T-helper 22 cell (primary cell): ENCODE data around the gene SMCR8.
"Not testable (repeated sequence)": the region's sequence is repeated elsewhere in the genome, so short reads cannot be mapped to it uniquely, and the experiment has no call there.

Experiments used
- DNase-seq: peaks from one replicate; pipeline ENCODE4 v3.0.0-alpha.2; 2020; ENCODE audit warnings: low read depth

The SMCR8 gene

DNA sequence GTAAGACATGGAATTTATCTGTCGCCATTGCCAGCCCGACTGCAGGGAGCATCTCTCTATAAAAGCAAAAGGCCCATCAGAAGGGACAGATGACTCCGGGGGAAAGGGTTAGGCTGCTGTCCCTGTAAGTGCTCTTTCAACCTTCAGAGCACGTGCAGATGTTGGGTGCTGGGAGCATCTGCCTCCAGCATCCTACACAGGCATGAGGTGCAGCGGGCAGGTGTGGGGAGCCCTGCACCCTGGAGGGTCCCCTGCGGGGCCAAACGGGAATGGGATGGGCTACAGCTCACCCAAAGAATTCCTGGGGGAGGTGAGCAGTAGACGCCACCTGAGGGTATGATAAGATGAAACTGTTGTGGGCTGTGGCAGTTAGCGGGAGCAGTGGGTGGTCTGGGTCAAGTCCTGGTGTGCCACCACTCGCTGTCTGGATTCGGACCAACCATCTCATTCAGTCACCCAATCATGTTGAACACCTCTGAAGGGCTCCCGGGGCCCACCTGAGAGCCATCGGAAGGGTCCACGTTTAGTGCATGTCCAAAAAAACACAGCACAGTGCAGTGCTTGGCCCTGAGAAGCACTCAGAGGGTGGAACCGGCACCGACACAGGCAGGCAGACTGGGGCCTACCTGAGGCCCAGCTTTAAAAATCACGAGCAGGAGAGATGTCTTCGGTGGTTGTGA, 3.8 kb downstream of the SMCR8 start:
- DNase-seq: no peak

DNA sequence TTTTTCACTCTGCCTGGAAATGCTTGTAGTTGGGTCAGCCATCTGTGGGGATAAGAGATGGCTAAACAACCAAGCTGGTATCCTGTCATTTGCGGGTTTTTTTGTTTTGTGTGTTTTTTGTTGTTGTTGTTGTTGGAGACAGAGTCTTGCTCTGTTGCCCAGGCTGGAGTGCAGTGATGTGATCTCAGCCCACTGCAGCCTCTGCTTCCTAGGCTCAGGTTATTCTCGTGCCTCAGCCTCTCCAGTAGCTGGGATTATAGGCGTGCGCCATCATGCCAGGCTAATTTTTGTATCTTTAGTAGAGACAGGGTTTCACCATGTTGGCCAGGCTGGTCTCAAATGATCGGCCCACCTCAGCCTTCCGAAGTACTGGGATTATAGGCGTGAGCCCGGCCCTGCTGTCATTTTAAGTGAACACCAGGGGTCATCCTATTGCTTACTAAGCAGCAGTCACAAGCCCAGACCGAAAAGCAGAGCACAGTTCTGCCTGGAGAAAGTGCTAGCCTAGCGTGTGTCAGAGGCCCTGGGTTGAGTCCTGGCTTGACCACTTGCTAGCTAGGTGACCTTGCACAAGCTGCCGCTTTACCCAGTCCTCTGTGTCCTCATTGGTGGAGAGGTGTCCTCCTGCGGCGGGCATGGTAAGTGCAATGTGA, 4.6 kb downstream of the SMCR8 start:
- no peak for DNase-seq

DNA sequence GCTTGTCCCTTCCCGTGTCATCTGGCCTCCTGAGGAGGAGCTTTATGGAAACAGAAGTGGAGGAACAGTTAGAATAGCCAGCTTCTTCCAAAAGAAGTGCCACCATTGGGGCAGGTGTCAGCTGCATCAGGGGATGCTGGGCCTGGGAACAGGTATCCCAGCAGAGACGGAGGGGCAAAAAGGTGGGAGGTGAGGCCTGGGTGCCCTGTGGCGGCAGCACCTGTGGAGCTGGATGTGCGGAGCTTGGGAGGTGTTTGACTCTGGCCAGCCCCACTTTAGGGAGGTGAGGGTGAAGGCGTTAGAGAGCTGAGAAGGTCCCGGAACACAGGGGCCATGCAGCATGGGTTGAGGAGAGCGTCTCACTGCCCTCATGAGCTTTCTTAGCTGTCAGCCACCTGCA, 5.2 kb downstream of the SMCR8 start:
- DNase-seq: no peak

DNA sequence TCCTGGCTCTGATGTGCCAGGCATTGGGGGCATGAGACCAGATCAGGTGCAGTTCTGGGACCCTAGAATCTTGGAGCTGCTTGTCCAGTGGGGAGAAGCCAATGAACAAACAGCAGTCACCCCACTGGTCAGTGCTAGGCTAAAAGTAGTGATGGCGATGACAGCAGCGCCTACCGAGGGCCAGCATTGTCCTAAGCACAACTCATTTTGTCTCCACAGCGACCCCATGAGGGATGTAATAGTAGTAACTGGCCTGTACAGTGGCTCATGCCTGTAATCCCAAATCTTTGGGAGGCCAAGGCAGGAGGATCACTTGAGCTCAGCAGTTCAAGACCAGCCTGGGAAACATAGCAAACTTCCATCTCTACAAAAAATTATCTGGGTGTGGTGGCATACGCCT, 6.2 kb downstream of the SMCR8 start:
- no peak for DNase-seq

DNA sequence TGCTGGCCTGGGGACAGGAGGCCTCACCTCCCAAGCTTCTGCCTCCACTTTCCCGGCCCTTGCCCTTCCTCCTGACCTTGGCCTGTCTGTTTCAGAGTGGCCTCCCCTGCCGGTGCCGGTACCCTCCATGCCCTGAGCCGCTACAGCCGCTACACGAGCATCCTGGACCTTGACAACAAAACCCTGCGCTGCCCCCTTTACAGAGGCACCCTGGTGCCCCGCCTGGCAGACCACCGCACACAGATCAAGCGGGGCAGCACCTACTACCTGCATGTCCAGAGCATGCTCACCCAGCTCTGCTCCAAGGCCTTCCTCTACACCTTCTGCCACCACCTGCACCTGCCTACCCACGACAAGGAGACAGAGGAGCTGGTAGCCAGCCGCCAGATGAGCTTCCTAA, 7.4 kb downstream of the SMCR8 start:
- no peak for DNase-seq

DNA sequence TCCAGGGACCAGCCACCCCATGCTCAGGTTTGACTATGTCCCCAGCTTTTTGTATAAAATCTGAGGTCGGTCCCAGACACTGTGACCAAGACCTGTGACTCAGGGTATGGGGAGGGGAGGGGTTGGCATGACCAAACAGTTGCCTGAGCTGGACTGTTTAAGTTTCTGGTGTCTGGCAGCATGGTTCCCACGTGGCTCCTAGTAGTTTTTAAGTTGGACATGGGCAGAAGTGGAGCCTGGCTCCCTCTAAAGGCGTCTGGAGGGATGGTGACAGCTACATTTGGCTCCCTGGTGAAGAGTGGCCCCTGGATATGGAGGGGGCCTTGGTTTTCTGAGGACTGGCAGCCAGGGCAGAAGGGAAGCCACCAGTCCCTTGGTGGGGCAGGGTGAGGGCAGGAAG, 7.9 kb downstream of the SMCR8 start:
- DNase-seq: no peak

DNA sequence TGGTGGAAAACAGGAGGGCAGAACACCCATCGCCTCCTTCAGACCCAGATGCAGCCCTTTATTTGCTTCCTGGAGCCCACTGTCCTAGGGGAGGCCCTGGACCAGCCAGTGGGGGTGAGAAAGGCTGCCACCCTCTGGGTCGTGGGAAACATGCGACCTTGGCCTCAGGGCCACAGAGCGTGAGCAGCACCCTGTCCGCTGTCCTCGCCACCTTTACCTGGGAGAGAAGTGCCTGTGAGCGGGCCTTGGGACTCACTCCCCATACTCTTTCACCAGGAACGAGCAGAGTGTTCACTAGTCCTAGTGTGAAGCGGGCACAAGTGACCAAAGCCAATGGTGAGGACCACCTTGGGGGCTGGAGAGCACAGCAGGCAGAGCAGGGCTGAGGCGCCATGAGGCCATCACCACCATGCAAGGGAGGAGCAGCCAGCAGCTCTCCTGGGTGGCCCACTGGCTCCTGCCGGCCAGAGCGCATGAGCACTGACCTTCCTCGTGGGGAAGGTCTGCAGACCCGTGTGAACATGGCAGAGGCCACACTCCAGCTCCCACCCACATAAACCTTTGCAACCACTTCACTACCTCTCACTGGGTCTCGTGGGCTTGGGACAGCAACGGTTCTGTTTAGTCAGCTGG, 8.5 kb downstream of the SMCR8 start:
- DNase-seq: no peak

DNA sequence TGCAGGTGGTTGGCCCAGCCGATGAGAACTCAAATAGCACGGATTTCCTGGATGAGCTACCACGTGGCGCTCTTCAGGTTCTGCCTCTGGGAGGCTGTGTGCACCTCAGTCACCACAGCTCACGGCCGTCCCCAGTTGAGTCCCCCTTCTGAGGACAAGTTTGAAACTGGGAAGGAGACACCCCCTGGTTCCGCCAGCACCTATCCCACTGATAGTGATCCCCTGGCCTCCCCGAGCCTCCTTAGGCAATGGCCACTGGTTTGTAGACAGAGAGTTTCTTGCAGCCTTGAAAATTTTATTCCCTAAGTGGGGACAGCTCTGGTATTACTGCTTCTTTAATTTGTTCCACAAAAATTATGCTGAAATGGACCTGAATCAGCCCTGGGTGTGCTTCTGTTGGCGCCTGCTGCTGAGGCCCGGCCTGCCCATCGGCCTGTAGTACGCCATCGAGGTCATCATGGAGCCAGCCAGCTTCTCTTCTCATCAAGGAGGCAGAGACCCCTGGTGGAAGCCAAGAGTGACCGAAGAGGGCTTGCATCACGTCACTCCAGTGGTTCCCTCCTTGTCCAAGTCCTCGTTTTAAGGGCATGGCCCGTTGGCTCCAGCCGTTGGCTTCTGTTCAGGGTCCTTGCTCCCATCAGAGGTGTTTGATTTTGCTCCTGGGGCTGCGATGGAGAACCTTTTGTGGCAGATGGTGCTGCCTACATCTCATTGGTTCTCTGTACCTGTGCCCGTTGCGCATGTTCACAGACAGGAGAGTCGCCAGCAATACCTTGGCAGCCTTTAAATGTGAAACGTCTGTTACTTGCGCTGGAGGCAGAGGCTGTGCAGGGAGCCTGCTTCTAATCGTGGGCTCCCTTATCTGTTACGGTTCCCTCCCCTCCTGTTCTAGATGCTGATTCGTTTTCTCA, 9.3 kb downstream of the SMCR8 start:
- DNase-seq: no peak

DNA sequence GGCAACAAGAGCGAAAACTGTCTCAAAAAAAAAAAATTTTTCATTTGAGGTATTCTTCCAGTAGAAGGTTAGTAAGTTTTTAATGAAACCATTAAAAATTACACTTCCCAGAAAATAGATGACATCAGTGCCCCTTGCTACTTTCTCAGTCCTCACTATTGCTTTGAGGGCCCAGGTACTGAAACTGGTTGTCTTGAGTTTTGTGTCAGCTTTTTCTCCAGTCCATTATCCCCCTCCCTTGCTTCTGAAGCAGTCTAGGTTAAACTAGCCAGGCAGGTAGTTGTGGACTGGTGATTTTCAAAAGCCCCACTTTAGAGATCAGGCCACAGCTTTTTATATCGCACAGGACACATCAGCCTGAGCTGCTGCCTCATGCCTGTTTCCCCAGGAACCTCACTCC, 10.9 kb downstream of the SMCR8 start:
- no peak for DNase-seq

DNA sequence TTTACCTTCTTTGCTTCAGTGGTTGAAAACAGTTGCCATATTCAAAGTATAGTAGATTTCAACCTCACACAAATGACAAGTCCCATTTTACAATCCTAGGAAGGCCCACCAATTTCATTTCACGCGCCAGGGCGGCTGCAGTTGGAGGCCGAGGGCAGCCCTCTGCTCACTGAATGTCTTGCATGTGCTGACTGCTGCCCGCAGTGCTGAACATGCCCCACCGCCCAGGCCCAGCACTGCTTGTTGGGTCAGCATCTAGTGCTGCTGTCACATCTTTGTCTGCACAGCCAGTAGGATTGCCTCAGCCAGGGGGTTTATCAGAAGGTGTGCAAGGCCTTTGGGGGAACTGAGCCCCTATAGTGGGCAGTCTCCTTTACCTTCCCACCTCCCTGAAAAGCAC, 11.5 kb downstream of the SMCR8 start:
- DNase-seq: no peak

DNA sequence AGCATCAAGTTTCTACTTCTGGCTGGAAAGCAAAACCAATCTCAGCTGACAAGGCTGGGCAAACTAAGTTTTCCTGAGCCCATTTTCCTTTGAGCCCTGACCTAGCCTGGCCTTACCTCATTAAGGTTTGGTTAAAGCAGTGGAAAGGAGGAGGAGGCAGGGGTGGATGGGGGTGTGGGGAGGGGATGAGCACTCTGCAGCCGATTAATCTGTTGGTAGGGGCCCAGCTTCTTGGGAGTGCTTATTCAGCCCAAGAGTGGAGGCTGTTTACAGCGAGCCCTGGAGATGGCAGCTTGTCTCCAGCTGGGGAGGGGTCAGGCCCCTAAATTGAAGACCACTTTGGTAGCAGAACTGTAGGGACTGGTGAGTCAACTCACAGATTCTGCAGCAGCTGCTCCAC, 12.0 kb downstream of the SMCR8 start:
- no peak for DNase-seq

DNA sequence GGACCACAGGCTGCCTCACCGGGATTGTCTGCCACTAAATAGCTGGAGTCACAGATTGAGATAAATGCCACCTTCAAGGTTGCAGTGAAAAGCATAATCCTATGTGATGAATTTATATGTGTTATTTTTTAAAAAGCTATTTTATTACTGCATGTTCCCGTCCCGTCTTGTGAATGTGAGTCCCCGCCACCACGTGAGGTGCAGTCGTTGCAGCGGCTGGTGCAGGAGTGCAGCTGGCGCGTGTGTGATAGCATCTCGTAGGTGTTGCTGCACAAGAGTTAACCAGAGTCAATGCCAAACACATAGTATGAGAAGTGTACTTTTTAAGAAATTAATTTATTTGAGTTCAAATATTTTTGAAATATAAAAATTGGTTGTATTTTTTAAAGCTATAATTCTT, 12.5 kb downstream of the SMCR8 start:
- no peak for DNase-seq

DNA sequence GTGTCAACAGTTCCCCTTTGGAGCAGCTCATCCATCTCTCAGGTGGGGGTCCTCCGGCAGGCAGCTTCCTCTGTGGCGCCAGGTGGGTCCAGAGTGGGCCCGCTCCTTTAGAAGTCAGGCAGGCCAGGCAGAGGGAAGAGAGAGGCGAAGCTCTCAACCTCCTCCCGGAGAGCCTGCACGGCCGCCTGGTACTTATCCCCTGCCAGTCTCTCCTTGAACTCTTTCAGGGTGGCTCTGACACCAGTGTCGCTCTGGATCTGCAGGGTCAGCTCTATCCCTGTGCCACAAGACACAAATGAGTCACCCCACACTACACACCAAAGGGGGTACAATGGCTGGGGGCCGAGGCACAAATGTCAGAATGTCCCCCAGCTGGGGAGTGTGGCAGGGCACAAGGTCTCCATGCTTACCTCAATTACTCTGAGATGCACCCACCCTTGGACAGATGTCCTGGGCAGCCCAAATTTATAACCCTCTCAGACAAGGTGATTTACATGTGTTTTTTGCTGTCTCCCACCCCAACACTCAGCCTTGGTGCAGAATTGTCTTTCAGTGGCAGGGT, 13.6 kb downstream of the SMCR8 start:
- DNase-seq: no peak

DNA sequence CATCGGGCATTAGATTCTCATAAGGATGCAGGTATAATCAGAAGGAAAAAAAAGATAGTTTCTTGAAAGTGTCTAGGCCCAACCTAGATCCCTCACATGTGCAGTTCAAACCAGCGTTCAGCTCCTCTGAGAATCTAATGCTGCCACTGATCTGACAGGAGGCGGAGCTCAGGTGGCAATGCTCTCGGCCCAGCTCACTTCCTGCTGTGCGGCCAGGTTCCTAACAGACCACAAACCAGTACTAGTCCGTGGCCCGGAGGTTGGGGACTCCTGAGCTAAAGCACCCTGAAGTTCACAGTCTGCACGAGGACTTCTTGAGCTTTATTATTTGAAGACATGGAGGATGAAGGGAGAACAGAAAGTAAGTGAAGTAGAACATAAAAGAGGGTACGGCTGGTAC, 16.8 kb downstream of the SMCR8 start:
- no peak for DNase-seq

DNA sequence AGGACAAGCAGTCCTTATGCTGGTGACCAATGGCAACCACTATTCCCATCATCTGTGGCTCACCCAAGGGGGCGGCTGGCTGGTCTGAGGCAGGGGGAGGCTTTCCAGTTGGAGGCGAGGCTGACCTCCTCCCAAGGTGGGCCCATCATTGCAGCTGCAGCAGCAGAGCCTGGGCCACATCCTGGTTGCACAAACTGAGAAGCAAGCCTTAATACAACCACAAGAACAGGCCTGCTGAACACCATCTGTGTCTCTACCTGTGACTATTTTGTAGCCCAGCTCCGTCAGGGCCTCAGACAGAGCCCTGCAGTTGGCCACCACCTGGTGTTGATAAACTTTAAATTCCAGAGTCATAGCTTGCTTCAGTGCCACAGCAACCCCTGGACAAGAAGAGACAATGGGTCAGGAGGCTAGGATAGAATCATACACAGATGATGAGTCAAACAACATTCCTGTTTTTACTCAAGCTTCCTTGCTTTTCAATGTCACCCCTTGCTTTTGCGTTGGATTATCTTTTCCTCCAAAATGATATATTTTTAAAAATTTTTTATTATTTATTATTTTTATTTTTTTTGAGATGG, 17.9 kb downstream of the SMCR8 start:
- DNase-seq: no peak

DNA sequence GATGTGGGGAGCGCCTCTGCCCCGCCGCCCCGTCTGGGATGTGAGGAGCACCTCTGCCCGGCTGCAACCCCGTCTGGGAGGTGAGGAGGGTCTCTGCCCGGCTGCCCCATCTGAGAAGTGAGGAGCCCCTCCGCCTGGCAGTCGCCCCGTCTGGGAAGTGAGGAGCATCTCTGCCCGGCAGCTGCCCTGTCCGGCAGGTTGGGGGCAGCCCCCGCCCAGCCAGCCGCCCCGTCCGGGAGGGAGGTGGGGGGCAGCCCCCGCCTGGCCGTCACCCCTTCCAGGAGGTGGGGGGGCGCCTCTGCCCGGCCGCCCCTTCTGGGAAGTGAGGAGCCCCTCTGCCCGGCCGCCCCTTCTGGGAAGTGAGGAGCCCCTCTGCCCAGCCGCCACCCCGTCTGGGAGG, 23.1 kb downstream of the SMCR8 start:
- not testable (repeated sequence) for DNase-seq

DNA sequence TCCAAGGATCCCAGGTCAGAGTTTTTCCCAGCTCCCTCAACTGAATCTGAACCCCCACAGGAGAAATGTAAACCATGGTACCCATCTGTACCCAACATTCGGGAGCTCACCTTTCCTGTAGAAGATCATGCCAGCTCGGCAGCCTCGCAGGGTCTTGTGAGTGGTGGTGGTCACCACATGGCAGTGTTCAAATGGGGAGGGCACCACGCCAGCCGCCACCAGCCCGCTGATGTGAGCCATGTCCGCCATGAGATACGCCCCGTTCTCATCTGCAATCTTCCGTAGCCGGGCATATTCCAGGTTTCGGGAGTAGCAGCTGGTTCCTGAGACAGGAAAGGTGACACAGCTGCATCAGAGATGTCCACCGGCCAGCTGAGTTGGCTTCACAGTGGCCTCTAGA, 24.8 kb downstream of the SMCR8 start:
- no peak for DNase-seq

DNA sequence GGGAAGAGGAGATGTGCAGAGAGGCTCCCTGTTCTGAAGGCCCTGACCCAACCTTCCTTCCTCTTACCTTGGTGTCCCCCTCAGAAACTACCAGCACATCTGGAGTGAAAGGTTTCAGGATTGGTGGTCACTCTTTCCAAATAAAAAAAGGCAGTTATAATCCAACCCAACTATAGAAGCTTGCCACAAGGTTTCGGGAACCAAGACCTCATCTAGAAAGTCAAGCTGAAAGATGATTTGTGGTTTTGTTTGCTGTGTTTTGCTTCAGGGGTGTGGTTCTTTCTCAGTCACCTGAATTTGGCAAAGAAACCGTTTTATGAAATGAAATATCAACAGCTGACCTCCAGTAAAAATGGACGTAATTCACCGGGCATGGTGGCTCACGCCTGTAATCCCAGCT, 28.9 kb downstream of the SMCR8 start:
- no peak for DNase-seq

DNA sequence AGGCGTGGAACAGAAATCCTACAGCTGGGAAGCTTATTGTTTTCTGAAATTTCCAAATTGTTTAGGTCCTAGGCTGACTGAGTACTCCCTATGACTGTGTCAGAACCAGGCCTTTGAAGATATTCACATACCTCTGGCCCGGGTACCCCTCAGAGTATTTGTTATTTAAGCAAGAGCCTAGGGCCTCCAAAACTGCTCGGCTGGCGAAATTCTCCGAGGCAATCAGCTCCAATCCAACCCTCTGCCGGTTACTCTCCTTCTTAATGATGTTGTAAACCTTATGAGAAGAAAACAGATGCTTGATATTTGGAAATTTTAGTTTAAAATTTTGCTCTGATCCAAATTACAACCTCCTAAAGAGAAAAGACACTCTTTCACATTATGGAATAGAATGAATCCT, 38.4 kb downstream of the SMCR8 start:
- DNase-seq: no peak

DNA sequence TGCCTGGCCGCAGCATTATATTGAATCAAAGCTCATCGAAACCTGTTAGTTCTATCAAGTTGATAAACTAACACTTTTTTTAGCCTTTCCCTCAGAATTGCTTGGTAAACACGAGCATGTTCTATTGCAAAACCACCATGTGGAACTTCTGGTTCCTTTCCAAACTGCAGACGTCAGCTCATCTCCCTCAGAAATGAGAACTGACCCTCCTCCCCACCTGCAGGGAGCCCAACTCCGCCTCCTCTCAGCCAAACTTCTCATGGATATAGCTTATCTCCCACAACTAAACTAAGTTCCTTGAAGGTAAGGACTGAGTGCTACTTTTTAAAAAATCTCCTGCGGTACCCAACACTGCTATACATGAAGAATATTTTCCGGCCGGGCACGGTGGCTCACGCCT, 41.5 kb downstream of the SMCR8 start:
- no peak for DNase-seq

DNA sequence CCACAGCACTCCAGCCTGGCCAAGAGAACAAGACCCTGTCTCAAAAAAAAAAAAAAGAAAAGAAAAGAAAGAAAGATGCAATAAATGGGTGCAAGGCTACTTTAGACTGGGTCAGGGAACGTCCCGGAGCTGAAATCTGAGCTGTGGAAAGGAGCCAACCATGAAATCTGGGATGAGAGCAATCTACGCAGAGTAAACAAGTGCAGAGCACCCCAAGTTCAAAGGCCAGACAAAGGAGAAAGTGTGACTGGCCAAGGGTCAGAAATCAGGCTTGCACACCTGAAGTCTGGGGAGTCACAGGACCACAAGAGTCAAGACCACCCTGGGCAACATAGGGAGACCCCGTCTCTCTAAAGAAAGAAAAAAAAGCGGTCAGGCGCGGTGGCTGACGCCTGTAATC, 45.4 kb downstream of the SMCR8 start:
- DNase-seq: no peak
